Stimulated activated CD8-positive, alpha-beta memory T cell treated with anti-CD3 and anti-CD28 coated beads, Interleukin-12 subunit alpha, Interleukin-12 subunit beta, amount 100 ng/mL, for 4 hours (primary cell): ENCODE results near the gene KCNK2.
"Not testable (repeated sequence)": the region's sequence is repeated elsewhere in the genome, so short reads cannot be mapped to it uniquely, and the experiment has no call there.

ENCODE experiments used
- DNase-seq: peaks from one replicate; pipeline ENCODE4 v3.0.0-alpha.2; 2020; ENCODE audit warnings: low read depth

Gene KCNK2

DNA sequence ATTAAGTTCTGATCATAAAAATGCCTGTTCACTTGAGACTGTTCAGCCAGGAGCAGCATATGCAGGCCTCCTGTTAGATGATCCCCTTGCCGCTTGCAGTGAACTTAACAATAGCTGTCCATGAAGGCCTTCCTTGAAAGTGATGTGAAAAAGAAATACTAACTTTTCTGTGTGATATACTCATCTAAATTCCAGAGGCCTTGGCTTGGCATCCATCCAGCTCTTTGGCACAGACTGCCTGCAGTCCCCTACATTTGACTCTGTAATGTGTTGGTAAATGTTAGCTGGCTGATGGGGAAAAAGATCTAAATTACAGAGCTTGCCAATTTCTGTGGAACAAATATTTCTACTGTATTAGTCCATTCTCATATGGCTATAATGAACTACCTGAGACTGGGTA lies 73.7 kb downstream of the KCNK2 start:
- no peak for DNase-seq

DNA sequence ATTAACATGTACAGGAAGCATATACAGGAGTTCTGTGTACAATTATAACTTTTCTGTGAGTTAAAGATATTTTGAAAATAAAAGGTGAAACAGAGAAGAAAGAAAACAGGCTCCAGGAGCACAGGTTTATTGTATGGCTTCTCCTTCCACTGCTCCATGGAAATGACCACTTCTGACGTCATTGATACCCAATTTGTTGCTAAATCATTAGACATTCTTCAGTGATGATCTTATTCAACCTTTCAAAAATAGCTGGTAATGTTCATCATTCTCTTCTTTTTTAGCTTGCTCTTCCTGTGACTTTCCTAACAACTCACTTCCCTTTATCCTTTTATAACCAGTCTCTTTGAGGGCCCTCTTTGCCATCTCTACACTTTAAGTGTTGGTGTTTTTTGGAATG lies 77.8 kb downstream of the KCNK2 start:
- DNase-seq, result no peak

DNA sequence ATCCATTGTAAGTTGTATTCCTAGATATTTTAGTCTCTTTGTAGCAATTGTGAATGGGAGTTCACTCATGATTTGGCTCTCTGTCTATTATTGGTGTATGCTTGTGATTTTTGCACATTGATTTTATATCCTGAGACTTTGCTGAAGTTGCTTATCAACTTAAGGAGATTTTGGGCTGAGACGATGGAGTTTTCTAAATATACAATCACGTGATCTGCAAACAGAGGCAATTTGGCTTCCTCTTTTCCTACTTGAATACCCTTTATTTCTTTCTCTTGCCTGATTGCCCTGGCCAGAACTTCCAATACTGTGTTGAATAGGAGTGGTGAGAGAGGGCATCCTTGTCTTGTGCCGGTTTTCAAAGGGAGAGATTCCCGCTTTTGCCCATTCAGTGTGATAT lies 80.6 kb downstream of the KCNK2 start:
- DNase-seq, result not testable (repeated sequence)

DNA sequence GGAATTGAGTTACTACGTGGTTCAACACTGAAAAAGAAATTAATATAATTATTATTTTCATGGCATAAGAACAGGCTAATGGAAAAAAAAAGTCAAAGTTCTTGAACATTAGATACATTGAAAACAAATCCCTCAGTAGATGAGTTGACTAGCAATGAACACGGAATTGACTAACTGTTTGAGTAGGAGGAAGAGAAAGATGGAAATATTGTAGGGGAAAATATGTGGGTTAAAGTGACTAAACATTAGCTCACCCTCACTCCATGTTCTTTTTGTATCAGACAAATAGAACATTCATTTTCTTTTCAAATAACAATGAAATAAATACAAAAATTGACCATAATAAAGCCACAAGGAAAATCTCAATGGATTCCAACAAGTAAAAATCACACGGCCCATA lies 84.3 kb downstream of the KCNK2 start:
- DNase-seq, result no peak

DNA sequence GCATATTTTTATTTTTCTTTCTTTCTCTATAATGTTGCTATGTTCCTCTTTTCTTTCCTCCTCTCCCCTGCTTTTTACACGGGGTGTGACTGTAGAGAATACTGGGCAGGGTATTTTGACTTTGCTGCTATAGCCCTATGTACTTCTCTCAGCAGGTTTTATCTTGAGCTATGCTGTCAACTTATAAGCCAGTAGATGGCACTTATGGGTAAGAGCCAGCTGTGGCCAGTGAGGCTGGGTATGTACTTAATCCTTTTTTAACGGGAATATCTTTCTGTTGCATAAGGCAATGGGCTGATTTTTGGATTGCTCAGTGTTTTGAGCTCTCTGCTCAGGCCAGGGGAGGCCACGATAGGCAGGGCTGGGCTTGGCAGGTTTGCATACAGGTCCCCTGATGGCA lies 99.0 kb downstream of the KCNK2 start:
- DNase-seq, result no peak

DNA sequence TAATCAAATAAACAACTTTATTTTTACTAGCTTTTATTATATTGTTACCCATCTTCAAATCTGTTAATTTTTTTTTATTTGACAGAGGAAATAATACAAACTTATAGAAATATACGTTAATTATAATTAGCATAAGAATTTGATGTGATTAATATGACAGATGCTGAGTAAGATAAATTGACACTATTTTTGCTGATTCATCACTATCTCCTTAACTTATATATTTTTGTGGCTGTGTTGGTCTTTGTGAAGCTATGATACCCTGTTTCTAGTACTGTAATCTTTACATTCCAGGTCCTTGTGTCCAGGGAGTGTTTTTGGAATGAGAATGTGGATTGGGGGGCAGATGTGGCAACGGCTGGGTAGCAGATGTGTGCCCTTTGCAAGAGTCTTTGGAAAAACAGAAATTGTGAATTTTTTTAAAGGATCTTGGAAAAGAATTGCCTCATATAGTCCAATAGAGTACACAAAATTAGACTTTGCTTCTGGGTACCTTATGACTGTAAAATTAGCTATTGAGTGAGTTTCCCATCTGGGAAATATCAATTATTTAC lies 102.6 kb downstream of the KCNK2 start:
- DNase-seq, result no peak

DNA sequence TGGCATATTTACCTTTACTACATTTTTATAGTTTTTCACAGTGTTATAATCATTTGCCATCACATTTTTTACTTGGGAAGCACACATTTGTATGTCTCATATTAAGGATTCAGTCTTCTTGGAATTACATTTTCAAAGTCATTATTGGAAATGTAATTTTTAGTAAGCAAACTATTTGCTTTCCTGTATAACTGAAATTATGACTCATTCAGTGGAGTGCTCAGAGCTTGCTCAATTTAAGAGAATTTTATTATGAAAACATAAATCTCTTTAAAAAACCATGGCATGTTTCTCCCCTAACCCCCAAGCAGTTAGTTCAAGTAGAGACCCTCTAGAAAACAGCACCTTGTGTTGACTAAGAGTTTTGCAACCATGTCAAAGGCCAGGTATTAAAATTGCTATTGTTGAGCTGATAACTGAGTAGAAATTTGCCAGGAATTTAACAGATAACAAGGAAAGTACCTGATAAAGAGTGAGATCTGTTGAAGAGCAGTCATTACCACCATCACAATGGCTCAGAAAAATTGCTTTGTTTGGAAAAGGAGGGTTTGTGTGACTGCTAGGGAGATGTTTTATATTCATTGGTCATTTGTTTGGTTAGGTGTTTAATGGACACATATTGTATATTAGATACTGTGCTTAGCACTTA lies 105.9 kb downstream of the KCNK2 start:
- DNase-seq, result no peak

DNA sequence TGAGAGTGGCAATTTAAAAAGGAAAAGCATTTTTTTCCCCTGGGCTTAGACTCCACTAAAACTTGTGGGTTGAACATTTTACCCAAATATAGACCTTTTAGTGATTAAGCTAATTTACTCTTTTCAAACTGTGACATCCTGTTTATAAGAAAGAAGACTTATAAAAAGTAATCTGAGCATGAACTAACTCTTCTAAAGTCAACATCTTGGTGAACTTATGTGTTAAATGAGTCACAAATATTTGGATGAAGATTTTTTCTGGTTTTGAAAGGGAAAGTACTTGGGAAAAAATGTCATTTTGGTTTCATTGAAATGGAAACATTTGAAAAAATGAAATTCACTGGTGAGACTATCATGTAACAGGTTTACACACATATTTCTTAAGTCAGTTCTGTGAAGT lies 109.8 kb downstream of the KCNK2 start:
- no peak for DNase-seq

DNA sequence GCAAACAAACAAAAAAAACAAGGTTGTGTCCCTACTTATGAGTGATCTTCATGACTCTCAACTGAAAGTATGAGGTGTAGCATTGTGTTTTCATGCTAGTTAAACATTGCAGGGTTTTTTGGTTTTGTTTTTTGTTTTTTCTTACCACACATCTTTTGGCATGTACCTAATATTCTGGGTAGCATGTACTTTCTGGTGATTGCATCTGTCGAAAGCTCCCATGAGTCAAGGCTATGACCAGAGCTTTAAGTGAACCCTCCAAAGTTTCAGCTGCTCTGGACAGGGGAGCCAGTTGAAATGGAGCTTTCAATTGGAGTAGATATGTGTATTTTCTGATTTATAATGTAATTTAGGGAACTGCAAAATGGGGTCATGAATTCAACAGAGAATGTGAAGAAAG lies 115.5 kb downstream of the KCNK2 start:
- no peak for DNase-seq

DNA sequence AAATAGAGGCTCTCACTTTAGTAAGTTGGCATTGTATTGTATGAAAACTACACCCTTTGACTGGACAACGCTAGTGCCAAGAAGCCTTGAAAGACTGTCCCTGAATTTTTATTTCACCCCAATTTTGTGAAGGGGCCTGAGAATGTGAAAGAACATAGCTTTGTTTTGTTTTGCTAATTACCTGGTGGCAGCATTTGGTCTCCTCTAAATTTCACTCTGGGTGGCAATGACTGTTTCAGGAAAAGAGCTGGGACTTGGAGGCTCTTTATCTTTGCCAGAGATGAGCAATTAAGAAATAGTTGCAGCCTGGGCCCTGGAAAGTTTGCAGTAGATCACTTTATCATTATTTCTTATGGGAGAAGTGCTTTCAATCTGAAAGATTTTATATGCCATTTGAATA lies 117.6 kb downstream of the KCNK2 start:
- DNase-seq, result no peak

DNA sequence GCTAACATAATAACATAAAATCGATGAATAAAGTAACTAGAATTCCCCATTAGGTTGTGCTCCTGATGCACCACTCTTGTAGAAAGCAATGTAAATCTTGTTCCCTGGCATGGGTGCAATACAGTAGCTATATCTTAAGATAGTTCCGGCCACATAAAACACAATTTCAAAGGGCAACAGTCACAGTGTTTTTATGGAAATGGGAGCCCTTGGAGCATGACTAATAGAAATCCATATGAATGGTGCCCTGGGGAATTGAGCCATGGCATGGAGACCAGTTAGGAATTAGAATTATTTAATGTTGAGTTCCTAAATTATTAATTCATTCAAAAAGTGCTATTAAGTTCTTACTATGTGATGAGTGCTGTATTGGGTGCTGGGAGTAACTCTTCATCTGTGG lies 118.7 kb downstream of the KCNK2 start:
- DNase-seq, result no peak

DNA sequence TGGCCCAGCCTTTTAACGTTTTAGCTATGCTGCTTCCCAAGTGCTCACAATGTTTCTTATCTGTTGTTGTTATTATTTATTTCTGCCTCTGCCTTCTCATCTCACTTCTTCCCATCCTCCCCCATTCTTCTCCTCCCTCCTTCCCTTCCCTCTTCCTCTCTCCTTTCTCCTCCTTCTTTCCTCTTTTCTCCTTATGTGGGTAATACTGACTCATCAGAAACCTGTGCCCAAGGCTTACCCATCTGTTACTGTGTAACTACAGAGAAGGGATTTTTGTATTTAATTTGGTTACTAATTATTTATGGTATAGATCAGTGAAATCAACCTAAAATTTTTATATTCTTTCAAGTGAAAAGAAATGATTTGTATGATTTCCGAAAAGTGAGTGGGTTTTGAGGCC lies 120.3 kb downstream of the KCNK2 start:
- no peak for DNase-seq

DNA sequence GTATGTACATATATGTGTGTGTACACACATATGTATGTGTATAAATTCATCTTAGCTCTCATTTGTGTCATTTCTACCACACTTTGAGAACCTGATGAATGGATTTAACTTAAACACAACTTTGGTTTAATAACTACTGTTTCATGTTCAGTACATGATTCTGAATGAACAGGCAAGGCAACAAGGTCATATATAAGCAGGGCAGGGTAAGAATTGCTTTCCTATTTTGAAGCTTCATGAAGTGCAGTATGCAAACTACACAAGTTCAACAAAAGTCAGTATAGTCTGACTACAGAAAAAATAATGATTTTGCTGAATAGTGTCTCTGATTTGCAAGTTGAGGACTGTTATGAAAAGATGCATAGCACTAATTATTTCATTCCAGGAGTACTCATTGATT lies 127.6 kb downstream of the KCNK2 start:
- no peak for DNase-seq

DNA sequence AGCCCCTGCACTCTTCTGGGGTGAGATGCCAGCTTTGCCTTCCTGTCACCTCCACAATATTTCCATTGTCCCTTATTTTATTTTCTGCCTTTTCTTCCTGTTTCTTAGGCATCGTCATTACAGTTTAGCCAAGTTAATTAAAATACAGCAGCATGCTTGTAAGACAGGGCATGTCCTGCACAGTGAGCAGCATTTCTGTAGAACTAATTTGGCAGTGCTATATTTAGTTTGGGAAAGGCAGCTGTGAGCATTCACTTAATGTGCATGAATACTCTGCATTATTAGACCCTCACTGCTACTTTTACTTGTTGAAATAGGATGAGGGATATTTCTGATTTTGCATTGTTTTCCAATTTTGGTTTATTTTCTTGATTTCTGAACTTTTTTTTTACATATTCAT lies 133.3 kb downstream of the KCNK2 start:
- no peak for DNase-seq

DNA sequence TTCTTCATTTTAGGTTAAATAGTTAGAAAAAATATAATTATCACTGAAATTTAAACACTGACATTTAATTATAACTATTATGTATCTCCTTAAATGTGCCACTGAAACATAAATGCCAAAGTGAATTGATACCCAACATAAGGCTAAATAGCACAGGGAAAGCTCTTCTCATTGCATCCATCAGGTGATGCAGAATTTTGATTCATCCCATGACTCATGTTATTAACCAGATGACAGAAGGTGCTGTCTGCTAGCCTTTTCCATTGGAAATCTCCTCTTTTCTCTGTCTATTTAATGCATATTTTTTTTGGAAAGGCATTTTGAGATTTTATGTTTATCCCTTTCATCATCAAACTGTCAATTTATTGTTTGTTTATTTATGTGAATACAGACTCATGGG lies 136.8 kb downstream of the KCNK2 start:
- DNase-seq, result no peak

DNA sequence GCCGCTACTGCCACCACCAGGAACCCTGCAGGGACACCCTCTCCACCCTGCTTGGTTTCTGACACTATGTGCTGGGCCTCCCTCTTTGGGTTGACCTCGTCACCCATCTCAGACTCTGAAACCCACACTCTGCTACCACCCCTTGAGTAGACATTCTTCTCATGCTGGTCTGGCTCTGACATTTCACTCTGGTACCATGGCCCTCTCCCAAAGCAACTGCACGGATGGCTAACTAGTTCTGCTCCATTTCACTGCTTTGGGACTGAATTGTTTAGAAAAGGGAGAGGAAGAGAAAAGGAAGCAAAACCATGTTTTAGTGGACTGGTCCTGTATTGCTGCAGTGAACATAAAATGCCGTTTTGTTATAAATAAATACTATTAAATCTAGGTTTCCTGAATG lies 137.8 kb downstream of the KCNK2 start:
- DNase-seq, result no peak

DNA sequence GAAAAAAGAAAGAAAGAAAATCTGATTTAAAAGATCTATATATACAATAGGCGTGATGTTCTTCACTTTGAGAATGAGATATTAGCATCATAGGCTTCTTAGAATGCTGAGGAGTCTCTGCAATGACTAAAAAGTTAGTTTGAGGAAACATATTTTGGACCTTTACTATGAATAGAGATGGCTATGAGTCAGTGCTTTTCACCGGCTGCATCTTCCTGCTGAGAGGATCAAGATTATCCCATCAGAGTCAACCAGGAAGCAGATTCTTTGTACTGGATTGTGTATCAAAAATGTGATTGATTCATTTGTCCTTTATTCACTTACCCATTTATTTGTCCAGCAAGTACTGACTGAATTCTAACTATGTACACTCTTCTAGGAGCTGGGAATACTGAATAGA lies 144.2 kb downstream of the KCNK2 start:
- no peak for DNase-seq

DNA sequence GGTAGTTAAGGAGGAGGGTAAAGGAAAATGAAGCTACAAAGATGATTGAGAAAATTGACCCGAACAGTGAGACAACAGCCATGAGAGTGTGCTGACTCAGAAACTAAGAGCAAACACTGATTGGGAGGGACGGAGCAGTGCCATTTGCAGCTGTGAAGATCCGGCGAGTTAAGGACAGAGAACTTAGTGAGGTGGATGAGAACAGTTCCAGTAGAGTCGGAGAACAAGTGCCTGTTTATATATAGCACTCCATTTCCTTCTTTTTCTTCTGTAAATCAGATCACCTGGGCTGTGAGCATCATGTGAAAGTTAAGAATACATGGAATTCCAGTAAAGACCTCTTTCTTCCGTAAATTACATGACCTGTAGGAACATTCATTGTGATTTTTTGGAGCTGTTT lies 145.7 kb downstream of the KCNK2 start:
- DNase-seq, result no peak

DNA sequence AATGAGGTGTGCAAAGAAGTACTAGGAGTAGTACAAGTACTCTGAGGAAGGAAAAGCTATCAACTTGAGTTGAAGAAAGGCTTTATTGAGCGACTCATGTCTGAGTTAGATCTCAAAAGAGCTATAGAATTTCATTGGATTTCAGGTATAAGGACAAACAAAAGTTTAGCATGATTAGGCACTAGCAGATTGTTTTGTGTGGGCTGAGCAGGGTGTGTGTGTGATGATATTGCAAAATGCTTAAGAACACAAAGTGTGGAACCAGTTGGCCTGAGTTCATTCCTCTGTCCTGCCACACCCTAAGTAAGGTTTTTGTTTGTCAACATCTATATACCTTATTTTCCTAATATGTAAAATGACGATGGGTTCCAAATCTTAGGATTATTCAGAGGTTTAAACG lies 158.9 kb downstream of the KCNK2 start:
- DNase-seq, result no peak

DNA sequence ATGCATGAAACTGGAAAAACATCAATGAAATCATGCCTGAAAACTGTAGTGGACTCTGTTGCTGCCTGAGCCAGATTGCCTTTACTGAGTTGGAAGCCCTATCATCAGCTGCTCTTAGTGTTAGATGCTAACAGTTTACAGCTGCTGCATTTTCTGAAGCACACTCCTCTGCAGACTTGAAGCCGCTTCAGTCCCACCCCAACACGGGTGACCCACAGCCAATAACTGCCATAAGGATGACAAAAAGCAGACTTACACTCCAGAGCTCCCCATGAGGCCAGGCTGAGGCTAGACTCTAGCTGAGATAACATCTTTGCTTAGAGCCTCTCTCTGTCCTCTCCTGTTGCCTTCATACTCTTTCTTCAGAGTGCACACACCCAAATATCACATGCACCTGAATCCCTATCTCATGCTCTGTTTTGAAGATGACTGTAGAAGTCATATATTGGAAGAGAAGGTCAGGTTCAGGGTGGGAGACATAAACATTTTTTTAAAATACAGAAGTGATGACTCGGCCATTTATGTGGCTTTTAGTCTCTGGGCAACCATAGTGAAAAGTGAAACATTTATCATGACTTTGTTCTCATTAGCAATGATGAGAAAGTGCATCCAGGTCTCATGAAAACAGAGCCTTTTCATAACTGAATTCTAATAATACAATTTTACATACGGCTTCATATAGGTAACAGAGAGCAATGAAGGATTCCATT lies 161.0 kb downstream of the KCNK2 start:
- DNase-seq, result no peak

DNA sequence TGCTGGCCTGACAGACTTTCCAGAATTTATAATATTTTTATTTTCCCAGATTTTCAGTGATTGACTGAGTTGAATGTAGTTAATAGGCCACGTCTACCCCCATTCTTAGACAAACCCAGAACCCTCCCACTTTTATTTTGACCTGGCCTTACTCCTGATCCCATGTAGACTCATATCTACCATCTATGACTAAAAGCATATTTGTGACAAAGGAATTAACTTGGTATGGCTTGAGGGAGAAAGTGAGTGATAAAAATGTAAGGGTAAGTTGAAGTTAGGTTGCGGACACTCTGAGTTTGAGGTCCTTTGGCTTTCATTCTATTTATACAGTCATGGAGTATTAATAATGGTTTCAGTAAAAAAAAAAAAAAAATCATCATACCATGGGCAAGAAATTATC lies 168.4 kb downstream of the KCNK2 start:
- DNase-seq, result no peak

DNA sequence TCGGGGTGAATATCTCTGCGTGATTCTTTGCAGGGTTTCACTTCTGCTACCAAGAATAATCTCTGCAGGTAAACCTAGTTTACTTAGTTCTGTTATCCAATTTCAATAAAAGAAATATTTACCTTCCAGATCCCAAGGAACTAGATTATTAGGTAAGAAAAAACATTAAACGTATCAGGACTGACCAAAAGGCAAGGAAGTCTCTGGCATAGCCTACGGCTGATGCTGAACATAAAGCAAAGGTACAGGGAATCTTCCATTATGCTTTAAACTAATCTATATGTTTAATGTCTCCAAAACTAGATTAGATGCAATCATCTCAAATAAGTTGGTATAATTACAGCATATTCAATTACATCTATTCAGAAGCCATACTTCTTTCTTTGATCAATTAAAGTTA lies 168.9 kb downstream of the KCNK2 start:
- DNase-seq, result no peak

DNA sequence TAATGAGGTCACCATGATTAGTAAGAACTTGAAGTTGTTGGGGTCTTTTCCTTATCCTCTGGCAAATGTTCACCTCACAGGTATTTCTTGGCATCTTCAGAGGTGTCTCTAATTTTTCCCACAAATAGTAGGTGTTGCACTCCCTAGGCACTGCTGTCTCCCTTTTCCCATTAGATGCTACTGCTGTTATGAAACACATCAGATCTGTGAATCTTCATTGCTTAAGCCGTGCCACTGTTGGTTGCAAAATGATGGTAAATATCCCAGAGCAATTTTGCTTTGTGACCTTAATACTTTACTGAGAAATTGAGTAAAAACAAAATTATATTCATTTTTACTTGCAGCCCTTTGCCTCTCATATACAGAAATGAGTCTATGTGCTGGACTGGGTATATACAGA lies 169.6 kb downstream of the KCNK2 start:
- DNase-seq, result no peak
